GM19238 (cell line): Measurements from ENCODE around the gene FSIP1.

Experiments used
- DNase-seq: peaks from one replicate; pipeline ENCODE4 v3.0.0; 2011; ENCODE audit warnings: low spot score; ENCODE audit not compliant: insufficient read length

Gene FSIP1

DNA sequence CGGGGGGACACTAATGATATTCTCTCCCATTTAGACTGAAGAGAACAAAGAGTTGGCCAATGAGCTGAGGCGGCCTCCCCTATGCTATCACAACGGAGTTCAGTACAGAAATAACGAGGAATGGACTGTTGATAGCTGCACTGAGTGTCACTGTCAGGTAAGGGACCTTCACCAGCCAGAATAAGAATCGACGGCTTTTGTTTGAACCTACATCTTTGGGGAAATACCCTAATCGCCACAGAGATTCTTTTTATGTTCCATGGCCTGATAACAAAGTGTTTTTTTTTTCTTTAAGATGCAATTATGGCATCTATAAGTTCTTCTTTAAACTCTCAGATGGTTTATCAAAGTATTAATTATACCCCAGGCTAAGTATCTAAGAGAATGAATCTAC is 198.4 kb downstream of the FSIP1 start:
- no peak for DNase-seq

DNA sequence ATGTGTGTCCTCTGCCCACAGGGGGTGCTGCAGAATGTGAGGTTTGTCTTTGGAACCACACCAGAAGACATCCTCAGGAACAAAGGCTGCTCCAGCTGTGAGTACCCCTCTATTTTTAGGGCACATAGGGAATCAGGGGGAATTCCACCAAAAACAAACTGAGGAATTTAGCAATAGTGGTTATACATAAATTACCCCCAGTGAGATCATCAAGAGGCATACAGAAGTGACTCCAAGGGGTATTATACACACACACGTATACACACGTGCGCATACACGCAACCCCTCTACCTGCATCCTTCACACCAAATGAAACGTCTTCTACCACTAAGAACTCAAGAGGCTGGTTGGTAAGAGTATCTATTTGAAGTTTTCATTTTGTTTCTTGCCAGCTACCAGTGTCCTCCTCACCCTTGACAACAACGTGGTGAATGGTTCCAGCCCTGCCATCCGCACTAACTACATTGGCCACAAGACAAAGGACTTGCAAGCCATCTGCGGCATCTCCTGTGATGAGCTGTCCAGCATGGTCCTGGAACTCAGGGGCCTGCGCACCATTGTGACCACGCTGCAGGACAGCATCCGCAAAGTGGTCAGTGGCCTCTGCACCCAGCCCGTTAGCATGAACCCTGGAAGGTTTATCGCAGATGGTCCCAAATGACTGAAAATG is 198.9 kb downstream of the FSIP1 start:
- no peak for DNase-seq

DNA sequence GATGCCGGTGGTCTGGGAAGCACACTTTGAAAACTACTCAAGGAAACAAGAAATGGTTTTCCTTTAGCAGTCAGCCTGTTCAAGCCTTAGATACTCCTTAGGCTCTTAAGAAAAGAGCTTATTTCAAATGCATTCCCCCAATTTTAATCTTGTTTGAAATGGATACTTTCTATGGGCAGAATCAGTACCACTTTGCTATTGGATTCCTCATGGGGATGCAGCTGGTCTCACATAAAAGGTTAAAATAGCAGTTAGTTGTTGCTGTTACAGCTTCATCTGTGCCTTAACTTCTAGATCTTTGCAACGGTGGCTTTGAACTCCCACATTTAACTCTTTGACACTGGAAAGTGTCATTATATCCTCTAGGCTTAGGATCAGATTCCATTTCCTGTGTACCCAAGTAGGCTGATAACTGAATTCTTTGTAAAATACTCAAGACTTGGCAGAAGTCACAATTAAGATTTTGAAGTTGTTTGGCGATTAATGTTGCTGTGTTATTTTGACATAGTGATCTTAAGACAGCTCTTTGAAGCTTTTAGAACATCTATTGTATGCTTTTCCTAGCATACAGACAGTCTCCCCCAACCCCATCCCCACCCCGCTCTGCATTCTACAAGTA is 199.6 kb downstream of the FSIP1 start:
- DNase-seq = no peak

DNA sequence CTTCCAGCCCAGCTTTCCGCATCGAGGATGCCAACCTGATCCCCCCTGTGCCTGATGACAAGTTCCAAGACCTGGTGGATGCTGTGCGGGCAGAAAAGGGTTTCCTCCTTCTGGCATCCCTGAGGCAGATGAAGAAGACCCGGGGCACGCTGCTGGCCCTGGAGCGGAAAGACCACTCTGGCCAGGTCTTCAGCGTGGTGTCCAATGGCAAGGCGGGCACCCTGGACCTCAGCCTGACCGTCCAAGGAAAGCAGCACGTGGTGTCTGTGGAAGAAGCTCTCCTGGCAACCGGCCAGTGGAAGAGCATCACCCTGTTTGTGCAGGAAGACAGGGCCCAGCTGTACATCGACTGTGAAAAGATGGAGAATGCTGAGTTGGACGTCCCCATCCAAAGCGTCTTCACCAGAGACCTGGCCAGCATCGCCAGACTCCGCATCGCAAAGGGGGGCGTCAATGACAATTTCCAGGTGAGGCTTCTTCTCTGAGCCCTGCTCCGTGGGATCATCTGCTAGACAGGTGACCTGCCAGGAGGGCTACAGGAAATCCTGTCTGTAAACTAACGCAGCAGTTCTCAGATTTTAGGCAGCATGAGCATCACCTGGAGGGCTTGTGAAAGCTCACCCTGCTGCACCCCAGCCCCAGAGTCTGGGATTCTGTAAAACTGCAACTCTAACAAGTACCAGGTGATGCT is 200.2 kb downstream of the FSIP1 start:
- no peak for DNase-seq

DNA sequence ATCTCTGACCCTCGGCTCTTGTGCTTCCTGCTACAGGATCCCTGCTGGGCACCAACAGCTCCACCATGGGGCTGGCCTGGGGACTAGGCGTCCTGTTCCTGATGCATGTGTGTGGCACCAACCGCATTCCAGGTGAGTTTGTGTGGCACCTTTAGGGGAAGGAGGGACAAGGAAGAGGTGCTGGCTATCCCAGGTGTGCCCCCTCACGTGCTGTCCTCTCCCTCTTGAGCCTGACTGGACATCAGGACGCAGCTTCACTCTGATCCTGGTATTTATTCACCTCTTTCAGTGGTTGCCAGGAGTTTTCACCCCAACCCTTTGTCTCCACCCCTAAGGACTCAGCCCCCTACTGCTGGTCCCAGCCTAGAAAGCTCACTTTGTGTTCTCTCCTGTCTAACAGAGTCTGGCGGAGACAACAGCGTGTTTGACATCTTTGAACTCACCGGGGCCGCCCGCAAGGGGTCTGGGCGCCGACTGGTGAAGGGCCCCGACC is 200.8 kb downstream of the FSIP1 start:
- DNase-seq = no peak

DNA sequence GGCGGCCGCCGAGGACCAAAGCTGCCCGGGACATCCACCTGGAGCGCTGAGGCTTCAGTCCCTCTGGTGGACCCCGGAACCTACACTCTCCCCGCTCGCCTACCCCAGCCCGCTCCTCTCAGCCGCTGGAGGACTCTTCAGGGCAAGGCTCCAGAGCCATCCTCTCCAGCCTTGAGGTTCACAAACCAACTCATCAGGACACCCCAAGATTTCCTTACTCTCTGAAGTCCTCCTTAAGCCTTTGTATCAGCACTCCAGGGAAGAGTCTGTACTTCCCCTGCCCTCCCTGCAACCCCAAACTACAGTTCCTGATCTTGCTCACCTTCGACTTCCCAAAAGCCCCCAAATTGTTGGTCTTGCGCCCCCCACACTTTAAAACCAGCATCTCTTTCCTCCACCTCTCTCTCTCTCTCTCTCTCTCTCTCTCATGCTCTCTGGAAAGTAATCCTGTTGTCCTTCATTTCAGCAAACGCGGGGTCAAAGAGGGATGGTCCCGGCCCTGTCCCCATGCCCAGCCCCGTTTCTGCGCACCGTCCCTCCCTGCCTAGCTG is 201.3 kb downstream of the FSIP1 start:
- no peak for DNase-seq

DNA sequence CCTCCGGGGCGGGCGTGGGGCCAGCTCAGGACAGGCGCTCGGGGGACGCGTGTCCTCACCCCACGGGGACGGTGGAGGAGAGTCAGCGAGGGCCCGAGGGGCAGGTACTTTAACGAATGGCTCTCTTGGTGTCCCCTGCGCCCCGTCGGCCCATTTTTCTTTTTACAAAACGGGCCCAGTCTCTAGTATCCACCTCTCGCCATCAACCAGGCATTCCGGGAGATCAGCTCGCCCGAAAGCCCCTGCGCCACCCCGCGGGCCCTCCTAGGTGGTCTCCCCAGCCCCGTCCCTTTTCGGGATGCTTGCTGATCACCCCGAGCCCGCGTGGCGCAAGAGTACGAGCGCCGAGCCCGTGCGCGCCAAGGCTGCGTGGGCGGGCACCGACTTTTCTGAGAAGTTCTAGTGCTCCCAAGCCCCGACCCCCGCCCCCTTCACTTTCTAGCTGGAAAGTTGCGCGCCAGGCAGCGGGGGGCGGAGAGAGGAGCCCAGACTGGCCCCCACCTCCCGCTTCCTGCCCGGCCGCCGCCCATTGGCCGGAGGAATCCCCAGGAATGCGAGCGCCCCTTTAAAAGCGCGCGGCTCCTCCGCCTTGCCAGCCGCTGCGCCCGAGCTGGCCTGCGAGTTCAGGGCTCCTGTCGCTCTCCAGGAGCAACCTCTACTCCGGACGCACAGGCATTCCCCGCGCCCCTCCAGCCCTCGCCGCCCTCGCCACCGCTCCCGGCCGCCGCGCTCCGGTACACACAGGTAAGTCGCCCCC is 202.0 kb downstream of the FSIP1 start, which contains the start of gene THBS1:
THBS1 (plus strand) TSS at position 595 of the 757 bp plus-strand sequence. CDS start 779 bp downstream, outside the sequence.
- no peak for DNase-seq

DNA sequence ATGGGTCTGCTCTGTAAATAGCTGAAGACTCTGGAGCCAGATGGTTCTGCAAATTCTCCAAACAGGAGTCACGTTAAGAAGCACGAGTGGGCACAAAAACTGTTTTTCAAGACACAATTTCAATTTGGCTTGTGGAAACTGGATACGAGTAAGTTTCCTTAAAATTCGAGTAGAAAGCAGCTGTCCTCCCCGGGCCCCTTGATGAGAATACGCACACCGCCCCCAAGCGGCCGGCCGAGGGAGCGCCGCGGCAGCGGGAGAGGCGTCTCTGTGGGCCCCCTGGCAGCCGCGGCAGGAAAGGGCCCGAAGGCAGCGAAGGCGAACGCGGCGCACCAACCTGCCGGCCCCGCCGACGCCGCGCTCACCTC is 202.5 kb downstream of the FSIP1 start:
- DNase-seq = peak; percentile 70

DNA sequence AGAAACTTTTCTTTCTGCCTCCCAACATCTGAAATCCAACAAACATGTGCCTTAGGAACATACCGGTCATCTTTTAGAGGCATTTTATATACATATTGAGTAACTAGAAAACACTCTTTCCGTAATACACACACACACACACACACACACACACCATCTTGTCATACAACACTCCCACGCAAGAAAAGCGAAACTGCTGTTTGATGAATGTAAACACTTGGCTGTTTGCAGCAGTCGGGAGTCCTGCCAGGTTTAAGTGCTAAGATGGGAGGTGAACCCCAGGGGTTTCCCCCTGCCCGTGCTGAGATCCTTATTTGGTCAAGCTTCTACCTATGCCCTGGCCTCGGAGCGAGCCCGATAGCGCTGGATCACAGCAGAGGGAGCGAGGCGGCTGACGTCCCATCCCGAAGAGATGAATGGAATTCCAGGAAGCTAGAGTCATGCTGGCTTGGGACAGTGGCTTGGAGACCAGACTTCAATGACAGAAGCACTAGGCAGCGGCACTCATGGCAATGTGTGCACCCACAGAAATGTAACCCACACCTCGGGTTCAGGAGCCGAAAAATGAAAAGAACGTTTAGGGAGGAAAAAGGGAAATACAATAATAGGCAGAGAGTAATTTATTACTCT is 203.0 kb downstream of the FSIP1 start:
- no peak for DNase-seq

DNA sequence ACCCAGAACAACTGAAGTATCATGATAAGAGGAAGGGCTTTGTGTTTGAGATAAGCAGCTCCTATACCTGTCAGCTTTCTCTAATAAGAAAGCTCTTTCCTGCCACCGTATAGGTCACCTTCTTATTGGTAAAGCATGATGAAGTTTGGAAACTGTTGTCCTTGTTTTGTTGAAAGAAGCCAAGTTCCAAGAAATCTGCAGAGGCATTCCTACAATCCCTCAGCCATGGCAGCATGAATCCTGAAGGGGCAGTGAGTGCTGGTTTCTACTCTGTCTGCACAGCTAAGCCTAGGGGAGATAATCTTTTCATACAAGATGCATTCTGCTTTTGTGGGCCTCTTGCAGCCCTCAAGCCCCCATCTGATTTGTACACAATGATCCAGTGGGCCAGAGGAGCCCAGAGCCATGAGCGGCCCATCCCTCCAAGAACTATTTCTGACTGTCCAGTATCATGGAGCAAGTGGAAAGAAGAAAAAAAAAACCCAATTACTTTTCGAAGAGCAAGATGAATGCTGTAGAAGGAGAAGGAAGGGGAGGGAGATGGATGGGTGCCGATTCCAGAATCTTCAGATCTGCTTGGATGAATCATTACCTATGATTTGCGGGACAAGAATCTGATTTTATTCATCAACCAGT is 203.7 kb downstream of the FSIP1 start:
- no peak for DNase-seq

DNA sequence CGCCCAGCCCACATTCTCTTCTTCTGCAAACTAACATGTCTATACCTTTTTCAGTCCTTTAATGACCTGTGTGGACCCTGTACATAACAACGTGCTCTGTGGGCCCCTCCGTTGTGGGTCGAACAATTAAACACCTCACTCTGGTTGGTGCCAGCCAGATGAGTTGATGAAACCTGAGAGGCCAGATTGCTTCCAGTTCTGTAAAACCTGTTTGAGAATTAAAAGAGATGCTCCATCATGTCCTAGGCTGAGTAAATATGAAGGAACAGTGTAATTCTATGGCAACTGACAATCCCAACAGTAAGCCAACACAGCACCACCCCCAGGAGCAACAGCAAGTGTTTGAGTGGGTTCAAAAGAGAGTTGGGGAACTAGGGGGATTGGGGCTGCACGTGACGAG is 207.5 kb downstream of the FSIP1 start:
- DNase-seq = no peak

DNA sequence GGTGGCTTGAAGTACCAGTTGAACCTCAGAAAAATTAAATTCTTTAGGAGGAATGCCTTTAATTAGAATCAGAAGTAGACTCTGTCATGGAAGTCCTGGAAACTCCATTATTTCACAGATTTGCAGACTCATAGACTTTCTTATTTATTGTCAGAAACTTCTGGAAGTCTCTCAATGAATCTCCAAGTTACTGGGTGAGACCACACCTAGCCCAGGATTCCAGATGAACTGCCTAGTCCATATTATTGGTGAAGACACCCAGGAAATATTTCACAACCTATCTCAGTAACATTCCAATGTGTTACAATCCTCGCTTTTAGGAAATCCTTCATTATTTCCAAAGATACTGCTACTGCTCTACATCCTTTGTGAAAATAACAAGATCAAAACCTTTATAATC is 208.2 kb downstream of the FSIP1 start:
- no peak for DNase-seq

DNA sequence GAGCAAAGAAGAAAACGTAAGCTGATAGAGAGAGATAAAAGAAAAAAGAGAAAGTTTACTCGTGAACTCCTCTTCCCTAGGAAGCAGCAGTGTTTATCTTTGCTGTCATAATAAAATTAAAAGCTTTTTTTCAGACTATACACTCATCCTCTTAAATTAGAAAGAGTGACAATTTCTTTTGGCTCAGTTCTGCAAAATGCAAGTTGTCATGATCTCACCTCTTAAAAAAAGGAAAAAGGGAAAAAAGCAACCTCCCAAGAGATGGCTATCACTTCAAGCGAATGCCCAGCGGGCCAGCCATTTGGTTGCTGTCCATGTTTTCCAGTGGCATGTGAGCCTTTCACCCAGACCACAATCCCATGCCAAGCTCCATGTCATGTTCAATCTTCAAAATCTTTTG is 208.8 kb downstream of the FSIP1 start:
- no peak for DNase-seq

DNA sequence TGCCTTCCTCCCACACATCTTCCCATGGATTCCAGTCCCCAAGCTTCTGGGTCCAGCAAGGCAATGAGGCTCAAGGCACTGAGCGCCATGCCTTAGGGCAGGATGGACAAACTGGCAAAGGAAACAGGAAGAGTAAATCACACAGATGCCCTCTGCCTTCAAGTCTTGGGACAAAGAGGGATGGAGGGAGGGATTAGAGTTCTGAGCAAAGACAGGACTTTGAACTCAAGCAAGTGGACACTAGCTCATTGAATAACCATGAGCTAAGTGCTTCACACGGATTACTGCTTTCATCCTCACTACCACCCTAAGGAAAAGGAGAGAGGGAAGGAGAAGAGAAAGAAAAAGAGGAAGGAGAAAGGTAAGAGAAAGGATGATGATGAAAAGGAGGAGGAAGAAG is 209.4 kb downstream of the FSIP1 start:
- DNase-seq = no peak

DNA sequence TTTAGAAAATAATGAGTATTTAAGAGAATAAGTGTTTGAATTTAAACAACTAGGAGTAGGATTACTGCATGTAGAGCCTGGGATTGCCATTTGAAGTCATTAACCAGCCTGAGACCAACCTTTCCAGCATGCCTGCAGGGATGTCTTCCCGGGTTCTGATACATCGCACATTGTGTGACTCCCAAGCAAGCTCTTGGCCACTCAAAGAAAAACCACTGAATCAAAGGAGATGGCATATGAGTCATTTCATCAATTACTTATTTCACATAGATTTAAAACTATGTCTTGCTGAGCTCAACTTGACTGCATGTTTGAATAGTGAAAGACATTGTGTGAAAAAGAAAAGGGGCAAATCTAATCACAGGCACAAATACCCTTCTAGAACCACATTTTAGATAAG is 216.8 kb downstream of the FSIP1 start:
- DNase-seq = no peak

DNA sequence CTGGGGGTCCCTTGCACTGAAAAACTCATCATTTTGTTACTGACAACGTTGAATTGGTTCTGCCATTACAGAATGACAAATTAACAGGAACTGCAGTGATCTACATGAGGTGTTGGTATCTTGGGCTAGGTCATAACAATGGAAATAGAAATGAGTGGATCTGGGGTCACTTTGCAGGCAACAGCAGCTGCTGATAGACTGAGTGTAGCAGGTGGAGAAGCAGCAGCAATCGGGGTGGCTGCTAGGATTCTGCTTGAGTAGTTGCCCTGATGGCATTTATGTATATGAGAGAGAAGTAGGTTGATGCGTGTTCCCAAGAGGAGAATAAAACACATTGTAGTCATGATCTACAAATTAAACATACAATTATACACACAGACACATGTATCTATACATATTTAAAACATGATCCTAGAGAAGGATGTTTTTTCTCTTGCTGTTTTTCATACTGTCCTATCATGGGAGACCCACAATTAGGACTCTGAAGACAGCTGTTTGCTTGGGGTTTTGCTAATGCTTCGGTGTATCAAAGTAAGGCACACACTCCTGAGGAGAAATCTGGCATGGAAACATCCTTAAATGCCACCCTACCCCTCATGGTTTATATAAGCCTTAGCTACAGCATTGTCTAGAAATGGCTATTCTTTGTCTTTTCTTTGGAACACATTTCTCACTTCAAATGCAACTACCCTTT is 217.5 kb downstream of the FSIP1 start:
- DNase-seq = no peak

DNA sequence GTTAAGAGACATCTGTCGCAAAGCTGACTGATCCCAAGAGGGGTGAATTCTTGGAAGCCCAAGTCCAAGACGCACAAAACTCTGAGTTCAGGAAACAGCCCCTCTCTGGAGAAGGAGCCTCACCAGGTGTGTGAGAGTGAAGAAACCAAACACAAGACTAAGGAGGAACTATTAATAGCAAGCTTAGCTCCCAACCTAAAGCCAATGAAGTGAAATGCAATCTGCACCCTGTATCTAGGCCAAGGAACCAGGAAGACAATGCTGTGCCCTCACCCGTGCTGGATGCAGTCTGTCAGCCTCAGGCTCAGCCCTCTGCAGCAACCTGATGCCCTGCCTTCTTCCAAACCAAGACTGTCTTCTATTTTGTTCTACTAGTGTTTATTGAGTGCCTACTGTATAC is 224.2 kb downstream of the FSIP1 start:
- DNase-seq = no peak

DNA sequence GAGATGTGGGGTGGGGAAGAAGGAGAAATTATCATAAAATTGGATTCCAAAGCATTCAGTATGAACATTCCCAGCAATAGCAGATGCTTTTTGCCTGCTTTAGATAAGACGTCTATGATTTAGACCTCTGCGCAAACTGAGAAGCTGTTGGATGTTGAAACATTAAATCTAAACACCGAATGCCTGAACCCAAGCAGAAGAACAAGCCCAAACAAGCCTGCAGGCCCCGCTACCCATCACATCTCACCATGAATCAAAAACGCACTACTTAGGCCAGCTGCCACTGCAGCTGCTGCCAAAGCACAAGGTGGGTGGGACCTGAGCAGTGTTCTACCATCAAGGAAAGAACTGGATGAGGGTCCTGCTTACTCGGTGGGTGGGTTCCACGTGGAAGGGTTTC is 226.2 kb downstream of the FSIP1 start:
- no peak for DNase-seq

DNA sequence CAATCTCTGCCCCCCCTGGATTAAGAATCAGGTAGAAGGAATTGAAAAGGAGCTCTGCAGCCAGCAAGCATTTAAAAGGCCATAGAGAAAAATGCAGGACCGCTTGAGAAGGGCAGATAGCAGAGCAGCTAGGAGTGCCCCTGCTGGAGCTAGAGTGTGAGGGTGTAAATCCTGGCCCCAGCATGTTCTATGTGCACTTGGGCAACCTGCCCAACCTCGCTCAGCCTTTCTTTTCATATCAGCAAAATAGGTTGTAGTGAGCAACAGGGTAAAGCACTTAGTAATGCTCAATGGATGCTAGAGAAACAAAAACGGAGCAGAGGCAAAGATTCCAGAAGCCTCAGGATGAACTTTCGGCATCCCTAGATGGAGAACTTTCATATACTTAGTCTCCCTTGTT is 226.8 kb downstream of the FSIP1 start:
- DNase-seq = no peak

DNA sequence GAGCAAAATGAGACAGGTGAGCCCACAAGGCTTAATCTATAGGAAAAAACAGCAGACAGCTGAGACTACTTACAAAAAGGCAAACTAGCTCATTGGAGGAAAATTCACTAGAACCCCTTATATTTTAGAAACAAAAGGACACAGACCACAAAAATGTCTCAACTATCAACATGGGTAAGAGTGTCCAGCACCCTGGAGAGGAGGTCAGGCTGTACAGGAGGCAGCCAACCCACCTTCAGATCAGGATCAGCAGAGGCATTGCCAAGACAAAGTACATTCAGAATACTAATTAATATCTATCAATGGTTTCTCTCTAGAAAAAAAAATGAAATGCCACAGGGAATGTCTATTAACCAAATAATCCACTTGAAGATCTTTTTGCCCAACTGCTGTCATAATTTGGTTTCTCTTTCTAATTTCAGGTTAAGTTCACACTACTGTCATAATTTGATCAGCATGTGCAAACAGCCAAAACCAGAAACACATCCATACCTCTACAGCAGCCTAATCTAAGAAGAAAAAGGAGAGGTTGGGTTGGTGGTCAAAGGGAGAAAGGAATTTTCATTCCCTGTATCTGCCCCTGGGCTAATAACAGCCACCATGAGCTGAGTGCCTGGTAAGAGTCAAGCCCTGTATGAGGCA is 227.8 kb downstream of the FSIP1 start:
- no peak for DNase-seq
